Right ventricle myocardium inferior (tissue), 1 donor: Measurements from ENCODE around the gene KCNF1. TPM values are rescaled to one million over a fixed set of nuclear protein-coding genes. Genes with fewer than 3 reads are reported as not detected.
A peak's percentile ranks its signal among the peaks of the same experiment; 100 is the strongest.
"Not testable (repeated sequence)": the region's sequence is repeated elsewhere in the genome, so short reads cannot be mapped to it uniquely, and the experiment has no call there.

Experiments
- ATAC-seq: fragments of 200-7000 bp; cut with Tn5 transposase; one replicate; pipeline ENCODE4 v1.9.1; 2020; ENCODE audit warnings: mild to moderate bottlenecking, moderate library complexity
- DNase-seq: peaks from one replicate; pipeline ENCODE4 v3.0.0; 2021; ENCODE audit errors: missing footprints
- intact Hi-C: fragments of 100-400 bp; cut with DNase I; formaldehyde crosslinking; loops from one replicate; pipeline ENCODE4 v1.11.0; 2022
- total RNA-seq: library from RNA; stranded (reverse); fragmentation: NEBNext Ultra II Directional; extraction: Animal tissue kit (Norgen Biotek cat#: 25700); gene quantifications from one replicate; pipeline ENCODE4 v1.2.1, GENCODE V29; 2021
- donor health status: DM: no; HTN: yes; CAD: no; lungs with severe emphysema.

KCNF1 gene
- total RNA-seq, 1 donor from 2014 or later: 0.24 TPM

DNA sequence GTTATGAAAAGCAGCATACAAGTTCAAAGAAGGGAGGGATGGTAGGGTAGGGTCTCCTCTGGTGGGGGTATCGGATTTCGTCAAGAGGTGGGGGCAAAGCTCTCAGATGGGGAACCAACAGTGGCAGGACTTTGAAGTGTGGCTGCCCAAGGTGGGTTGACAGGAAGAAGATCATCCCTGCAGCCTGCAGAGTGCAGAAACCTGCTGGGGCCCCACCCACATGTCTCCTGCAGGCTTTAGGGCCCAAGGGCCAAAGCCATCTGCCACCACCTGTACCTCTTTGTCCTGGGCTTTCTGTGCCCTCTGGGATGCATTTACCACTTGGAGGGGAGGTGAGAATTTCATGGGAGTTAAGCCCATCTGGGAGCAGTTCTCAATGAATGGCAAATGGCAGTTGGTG, 42.7 kb downstream of the KCNF1 start:
- DNase-seq (no peak), ATAC-seq (no peak)
- intact Hi-C loops: no loop called here

DNA sequence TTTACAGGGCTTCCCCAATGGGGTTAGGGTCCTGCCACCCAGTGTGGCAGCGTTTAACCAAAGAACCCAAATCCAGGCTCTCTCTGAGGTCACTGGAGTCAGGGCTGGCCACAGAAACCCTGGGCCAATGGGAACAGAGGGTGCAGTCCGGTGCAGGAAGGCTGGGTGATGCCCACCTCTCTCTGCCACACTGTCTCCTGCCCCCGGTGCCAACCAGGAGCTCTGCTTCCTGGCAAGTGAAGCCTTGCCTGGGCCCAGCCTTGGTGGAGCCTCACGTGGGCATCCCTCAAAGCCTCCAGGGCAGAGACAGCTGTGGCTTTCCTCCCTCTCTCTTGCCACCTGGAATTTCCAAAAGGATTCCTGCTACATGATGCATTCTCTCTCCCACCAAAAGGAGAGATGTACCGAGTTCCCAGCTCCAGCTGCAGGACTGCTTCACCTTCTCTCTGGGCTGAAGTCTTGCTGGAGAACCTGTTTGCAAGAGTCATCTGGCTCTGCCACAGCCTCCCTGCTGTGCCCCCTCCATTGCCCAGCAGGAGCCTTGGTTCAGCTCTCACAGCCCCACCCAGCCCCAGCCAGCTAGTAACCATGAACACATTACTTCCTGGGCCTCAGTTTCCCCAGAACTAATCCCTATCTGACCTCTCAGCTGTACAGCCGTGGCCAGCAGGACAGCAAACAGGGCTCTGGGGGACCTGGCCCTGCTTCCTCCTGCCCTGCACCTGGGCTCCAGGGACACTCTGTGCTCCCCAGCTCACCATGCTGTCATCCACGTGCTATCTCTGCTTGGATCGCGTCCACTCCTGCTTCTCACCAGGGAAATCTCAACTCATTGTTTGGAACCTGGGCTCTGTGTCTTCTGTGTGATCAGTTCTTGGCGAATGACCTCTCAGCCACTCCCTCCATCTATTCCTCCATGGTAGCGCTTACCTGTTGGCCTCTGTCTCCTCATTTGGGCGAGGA, 43.4 kb downstream of the KCNF1 start:
- DNase-seq: no peak
- intact Hi-C loops: no loop called here
- ATAC-seq: no peak

DNA sequence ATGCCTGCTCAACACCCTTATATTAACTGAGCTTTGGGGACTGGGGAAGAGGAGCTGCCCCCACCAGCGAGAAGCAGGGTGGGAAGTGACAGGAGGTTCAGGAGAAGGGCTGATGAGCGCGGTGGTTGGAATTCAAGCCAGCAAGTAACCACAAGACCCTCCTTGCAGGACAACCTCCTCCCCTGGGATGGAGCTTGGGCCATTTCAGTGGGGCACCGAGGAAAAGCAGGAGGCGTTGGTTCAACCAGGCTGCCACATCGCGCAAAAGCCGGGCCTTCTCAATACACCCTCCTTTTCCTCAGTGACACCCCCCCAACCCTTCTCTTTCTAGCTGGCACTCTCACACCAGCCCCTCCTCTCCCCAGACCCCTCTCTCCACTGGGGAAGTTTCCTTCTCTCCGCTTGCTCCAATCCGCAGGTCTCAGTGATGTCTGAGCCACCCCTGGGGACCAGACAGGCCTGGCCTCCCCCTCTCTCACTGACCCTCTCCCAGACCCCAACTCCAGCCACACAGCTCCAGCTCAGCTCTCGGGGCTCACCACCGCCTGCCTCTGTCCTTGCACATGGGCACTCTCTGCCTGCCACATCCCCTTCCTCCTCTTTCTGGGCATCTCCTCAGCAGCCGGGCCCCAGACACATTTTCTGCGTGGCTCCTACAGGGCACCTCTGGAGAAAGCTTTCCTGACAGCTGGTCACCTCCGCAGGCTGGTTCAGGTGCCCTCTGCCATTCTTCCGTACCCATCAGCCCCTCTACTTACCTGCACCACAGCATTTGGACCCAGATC, 44.5 kb downstream of the KCNF1 start:
- DNase-seq (no peak), ATAC-seq (no peak)
- intact Hi-C loops: no loop called here

DNA sequence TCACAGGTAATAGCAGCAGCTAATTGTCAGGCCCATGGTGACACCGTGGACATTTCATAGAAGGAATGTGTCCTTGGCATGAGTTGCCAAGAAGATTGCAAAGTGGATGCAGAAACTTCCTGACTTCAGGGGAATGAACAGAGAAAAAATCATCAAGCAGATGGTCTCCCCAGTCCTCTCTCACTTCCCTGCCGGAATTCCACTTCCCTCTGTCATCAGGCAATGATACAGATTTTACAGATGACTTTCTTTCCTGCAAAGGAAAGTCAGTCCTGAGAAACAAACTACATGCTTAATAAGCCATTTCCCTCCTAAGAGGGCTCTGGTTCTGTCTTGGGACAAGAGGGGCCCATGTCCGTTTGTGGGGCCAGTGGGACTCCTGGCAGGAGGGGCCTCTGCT, 45.7 kb downstream of the KCNF1 start:
- ATAC-seq (no peak), DNase-seq (no peak)
- intact Hi-C loops: no loop called here

DNA sequence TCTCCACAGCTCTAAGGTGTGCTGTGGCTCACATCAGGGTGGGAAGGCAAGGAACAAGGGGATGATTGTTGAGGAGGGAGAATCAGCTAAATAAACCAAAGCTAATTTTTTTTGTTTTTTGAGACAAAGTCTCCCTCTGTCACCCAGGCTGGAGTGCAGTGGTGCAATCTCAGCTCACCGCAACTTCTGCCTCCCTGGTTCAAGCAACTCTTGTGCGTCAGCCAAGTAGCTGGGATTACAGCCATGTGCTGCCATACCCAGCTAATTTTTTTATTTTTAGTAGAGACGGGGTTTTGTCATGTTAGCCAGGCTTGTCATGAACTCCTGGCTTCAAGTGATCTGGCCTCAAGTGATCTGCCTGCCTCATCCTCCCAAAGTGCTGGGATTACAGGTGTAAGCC, 46.7 kb downstream of the KCNF1 start:
- DNase-seq, intact Hi-C loops: not testable (repeated sequence)
- ATAC-seq: peak; percentile 55

DNA sequence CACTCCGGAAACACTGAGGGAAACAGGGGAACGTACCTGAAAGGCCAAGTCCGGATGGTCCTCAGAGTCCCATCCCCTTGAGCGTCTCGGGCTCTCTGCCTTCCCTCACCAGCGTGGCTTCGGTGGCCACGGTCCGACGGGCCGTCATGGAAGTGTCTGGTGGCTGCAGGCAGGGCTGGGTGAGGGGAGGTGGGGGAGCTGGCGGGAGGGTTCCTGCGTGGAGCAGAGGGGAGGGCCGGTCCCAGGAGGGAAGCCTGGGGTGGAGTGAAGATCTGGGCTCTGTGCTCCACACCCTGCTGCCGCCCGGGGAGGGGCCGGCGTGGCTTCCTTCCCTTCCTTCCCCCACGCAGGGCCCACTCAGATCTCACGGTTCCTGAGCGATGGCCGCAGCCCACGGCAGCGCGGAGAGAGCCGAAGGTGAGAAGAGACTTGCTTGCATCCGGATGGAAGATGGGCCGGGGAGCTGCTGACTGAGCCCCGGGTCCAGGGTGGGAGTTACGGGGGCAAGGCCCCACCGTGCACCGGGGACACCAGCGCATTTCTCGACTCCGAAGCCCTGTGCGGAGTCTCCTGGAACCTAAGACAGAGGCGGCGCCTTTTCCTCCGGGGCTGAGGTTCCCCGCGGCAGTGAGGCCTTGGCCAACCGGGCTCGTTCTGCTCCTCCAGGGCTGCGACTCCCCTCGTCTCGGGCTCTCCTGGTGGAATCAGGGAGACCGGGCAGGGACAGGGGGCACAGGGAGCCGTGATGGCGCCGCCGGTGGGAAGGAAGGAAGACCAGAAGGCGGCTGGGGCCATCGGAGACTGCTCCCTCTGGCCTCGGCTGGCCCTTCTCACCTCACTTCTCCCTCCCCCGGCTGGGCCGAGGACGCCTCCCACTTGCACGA, 49.1 kb downstream of the KCNF1 start:
- intact Hi-C loops: no loop called here
- DNase-seq: no peak
- no peak for ATAC-seq

DNA sequence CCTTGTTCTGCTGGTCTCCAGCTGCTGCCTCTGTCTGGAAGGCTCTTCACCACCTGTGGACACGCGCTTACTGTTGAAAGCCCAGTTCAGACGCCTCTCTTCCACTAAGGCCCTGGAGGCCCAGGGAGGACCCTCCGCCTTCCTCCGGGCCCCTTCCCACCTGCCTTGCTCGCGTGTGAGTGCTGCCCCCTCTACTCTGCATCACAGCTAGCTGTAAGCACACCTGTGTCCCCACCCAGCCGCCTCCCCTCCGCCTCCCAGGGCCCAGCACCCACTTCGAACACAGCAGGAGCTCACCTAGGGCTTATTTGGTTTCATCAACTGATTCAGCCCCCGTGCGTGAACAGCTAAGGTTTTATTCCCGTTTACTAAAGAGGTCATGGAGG, 49.7 kb downstream of the KCNF1 start:
- no peak for DNase-seq
- no peak for ATAC-seq
- intact Hi-C loops: no loop called here

DNA sequence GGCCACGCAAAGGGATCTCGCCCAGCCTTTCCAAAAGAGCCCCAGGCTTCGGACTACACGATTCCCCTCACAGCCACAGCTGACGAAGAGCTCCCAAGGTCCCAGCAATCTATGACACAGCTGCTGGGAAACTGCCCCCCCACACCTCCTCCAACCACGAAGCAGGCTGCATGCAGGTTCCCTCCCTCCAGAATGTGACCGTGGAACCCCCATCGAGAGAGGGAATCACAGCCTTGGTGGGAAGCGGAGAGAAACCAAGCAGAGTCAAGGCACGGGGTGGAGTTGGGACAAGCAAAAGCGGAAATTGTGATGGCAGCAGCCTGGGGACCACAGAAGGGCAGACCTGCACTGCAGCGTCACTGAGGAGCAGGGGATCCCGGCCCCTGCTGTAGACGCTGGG, 50.3 kb downstream of the KCNF1 start:
- ATAC-seq (no peak), DNase-seq (no peak)
- intact Hi-C loops: no loop called here

DNA sequence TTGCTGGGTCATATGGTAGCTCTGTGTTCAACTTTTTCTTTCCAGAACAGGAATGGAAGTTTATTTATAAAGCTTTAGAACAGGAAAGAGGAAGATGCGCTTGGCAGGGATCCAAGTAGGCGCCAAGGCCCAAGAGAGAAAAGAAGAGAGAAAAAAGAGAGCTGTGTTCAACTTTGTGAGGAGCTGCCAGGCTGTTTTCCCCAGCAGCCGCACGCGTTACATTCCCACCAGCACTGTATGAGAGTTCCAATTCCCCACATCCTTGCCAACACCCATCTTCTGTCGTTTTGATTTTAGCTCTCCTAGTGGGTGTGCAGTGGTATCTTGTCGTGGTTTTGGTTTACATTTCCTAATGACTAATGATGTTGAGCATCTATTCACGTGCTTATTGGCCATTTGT, 51.4 kb downstream of the KCNF1 start:
- intact Hi-C loops: no loop called here
- ATAC-seq: no peak
- no peak for DNase-seq

Other genes with a start within 250 kb of the KCNF1 start
- gene NOL10, start 222.0 kb upstream of the KCNF1 start, total RNA-seq: 17.5 TPM
- 1.9 TPM for gene ATP6V1C2, start 190.3 kb upstream of the KCNF1 start, total RNA-seq
- gene PDIA6, start 99.1 kb upstream of the KCNF1 start, total RNA-seq: 125 TPM
- 11.5 TPM for gene SLC66A3, start 243.5 kb downstream of the KCNF1 start, total RNA-seq